OCI-LY1 (cell line): Measurements from ENCODE around the gene FCF1.

Experiments
- H2AFZ ChIP-seq: fragments of 200-600 bp; sonication (generic), shearing (Covaris generic); 2 replicates; pipeline ENCODE4 v1.6.0; 2014; ENCODE audit warnings: antibody characterized with exemption, mild to moderate bottlenecking, low read length
- H3F3A ChIP-seq: fragments of 200-600 bp; sonication (generic), shearing (Covaris generic); 2 replicates; pipeline ENCODE4 v1.6.0; 2014; ENCODE audit warnings: mild to moderate bottlenecking, antibody characterized with exemption, low read length, moderate library complexity; ENCODE audit not compliant: insufficient read depth
- H3K27ac ChIP-seq: fragments of 200-600 bp; sonication (generic); 2 replicates; pipeline ENCODE4 v1.5.1; 2014; ENCODE audit warnings: low read length, mixed run types, mild to moderate bottlenecking, low read depth; ENCODE audit not compliant: poor library complexity, severe bottlenecking
- H3K27me3 ChIP-seq: fragments of 200-600 bp; sonication (generic); 2 replicates; pipeline ENCODE4 v1.6.0; 2014; ENCODE audit warnings: antibody characterized with exemption, mild to moderate bottlenecking, low read length, moderate library complexity; ENCODE audit not compliant: insufficient read depth
- H3K36me3 ChIP-seq: fragments of 200-600 bp; sonication (generic); 2 replicates; pipeline ENCODE4 v1.6.1; 2014; ENCODE audit warnings: mild to moderate bottlenecking, antibody characterized with exemption, low read length, moderate library complexity, mixed read lengths; ENCODE audit not compliant: insufficient read depth
- H3K4me1 ChIP-seq: fragments of 200-600 bp; sonication (generic); 2 replicates; pipeline ENCODE4 v1.5.1; 2014; ENCODE audit warnings: mild to moderate bottlenecking, low read length, moderate library complexity; ENCODE audit not compliant: insufficient read depth, severe bottlenecking
- H3K4me2 ChIP-seq: fragments of 200-600 bp; sonication (generic), shearing (Covaris generic); 2 replicates; pipeline ENCODE4 v1.6.1; 2014; ENCODE audit warnings: low read length
- H3K4me3 ChIP-seq: fragments of 200-600 bp; sonication (generic); 2 replicates; pipeline ENCODE4 v1.5.1; 2014; ENCODE audit warnings: low read length, low read depth, mild to moderate bottlenecking, mixed read lengths; ENCODE audit not compliant: poor library complexity, severe bottlenecking
- H3K79me2 ChIP-seq: fragments of 200-600 bp; shearing (Covaris generic); 2 replicates; pipeline ENCODE4 v1.6.1; 2016; ENCODE audit warnings: mixed run types, low read length, mixed read lengths; ENCODE audit not compliant: insufficient read depth
- H3K9ac ChIP-seq: fragments of 200-600 bp; sonication (generic), shearing (Covaris generic); 2 replicates; pipeline ENCODE4 v1.6.1; 2014; ENCODE audit warnings: mild to moderate bottlenecking, low read length, mixed read lengths
- H3K9me2 ChIP-seq: fragments of 200-600 bp; sonication (generic), shearing (Covaris generic); 2 replicates; pipeline ENCODE4 v1.6.1; 2014; ENCODE audit warnings: low read depth, mild to moderate bottlenecking, low read length, mixed read lengths
- H3K9me3 ChIP-seq: fragments of 200-600 bp; shearing (Covaris generic); 2 replicates; pipeline ENCODE4 v1.6.1; 2014; ENCODE audit warnings: low read length, mixed read lengths
- H4K20me1 ChIP-seq: fragments of 200-600 bp; sonication (generic), shearing (Covaris generic); 2 replicates; pipeline ENCODE4 v1.6.0; 2016; ENCODE audit warnings: mild to moderate bottlenecking, low read length; ENCODE audit not compliant: insufficient read depth
- CTCF ChIP-seq: fragments of 200-600 bp; sonication (generic), shearing (Covaris generic); IDR thresholded peaks from 2 replicates; pipeline ENCODE4 v1.5.1; 2017; ENCODE audit warnings: mild to moderate bottlenecking, antibody characterized with exemption, low read length, moderate library complexity, mixed read lengths
- EZH2 ChIP-seq: fragments of 200-600 bp; sonication (generic), shearing (Covaris generic); IDR thresholded peaks from 2 replicates; pipeline ENCODE4 v1.8.0; 2017; ENCODE audit warnings: borderline replicate concordance, mixed run types, mild to moderate bottlenecking, antibody characterized with exemption, low read length, moderate library complexity, mixed read lengths

Gene FCF1

GRCh38 chr14:74667758-74668157 is 45.2 kb upstream of the FCF1 start:
- H3K4me1 ChIP-seq: no peaks in the 10 kb centered on the region
- H2AFZ ChIP-seq: no peak overlapping the region
- H3K36me3 ChIP-seq: peaks cover 87% of the 10 kb centered on the region
- H3K4me3 ChIP-seq: no peak overlapping the region
- no peaks in the 10 kb centered on the region for H3K9me3 ChIP-seq
- TF ChIP-seq CTCF (no peak), EZH2 (no peak)
- H3K27ac ChIP-seq: no peak overlapping the region
- H3K27me3 ChIP-seq: no peaks in the 10 kb centered on the region
- H3K9me2 ChIP-seq: no peaks in the 10 kb centered on the region
- no peaks in the 10 kb centered on the region for H3K79me2 ChIP-seq
- H3F3A ChIP-seq: no peaks in the 10 kb centered on the region
- H4K20me1 ChIP-seq: no peaks in the 10 kb centered on the region
- no peak overlapping the region for H3K9ac ChIP-seq
- no peak overlapping the region for H3K4me2 ChIP-seq

GRCh38 chr14:74669256-74669655 is 43.7 kb upstream of the FCF1 start:
- peaks cover 88% of the 10 kb centered on the region for H3K36me3 ChIP-seq
- no peaks in the 10 kb centered on the region for H3F3A ChIP-seq
- no peak overlapping the region for H3K9ac ChIP-seq
- no peaks in the 10 kb centered on the region for H3K27me3 ChIP-seq
- H2AFZ ChIP-seq: no peak overlapping the region
- no peaks in the 10 kb centered on the region for H3K9me2 ChIP-seq
- no peaks in the 10 kb centered on the region for H3K9me3 ChIP-seq
- H3K4me2 ChIP-seq: no peak overlapping the region
- H4K20me1 ChIP-seq: no peaks in the 10 kb centered on the region
- H3K4me3 ChIP-seq: no peak overlapping the region
- TF ChIP-seq CTCF: no peak
- TF ChIP-seq EZH2: no peak
- no peaks in the 10 kb centered on the region for H3K79me2 ChIP-seq
- no peaks in the 10 kb centered on the region for H3K4me1 ChIP-seq
- no peak overlapping the region for H3K27ac ChIP-seq

GRCh38 chr14:74669846-74670245 is 43.1 kb upstream of the FCF1 start:
- H3F3A ChIP-seq: no peaks in the 10 kb centered on the region
- no peaks in the 10 kb centered on the region for H3K79me2 ChIP-seq
- no peak overlapping the region for H3K27ac ChIP-seq
- no peak overlapping the region for H3K4me2 ChIP-seq
- H3K9ac ChIP-seq: no peak overlapping the region
- H2AFZ ChIP-seq: no peak overlapping the region
- TF ChIP-seq EZH2 (no peak), CTCF (no peak)
- H3K9me2 ChIP-seq: no peaks in the 10 kb centered on the region
- no peaks in the 10 kb centered on the region for H3K4me1 ChIP-seq
- H3K9me3 ChIP-seq: no peaks in the 10 kb centered on the region
- H3K27me3 ChIP-seq: no peaks in the 10 kb centered on the region
- no peaks in the 10 kb centered on the region for H4K20me1 ChIP-seq
- H3K36me3 ChIP-seq: peaks cover 90% of the 10 kb centered on the region
- no peak overlapping the region for H3K4me3 ChIP-seq
